ENCODE measurements around the gene NEDD4.
A peak's percentile ranks its signal among the peaks of the same experiment; 100 is the strongest.
"Not testable (repeated sequence)": the region's sequence is repeated elsewhere in the genome, so short reads cannot be mapped to it uniquely, and the experiment has no call there.

NEDD4 gene

DNA sequence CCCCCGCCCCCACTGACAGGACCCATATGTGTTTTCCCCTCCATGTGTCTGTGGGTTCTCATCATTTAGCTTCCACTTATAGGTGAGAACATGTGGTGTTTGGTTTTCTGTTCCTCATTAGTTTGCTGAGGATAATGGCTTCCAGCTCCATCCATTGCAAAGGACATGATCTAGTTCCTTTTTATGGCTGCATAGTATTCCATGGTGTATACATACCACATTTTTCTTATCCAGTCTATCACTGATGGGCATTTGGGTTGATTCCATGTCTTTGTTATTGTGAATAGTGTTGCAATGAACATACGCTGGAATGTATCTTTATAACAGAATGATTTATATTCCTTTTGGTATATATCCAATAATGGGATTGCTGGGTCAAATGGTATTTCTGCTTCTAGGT is 171.7 kb downstream of the NEDD4 start:
- DNase-seq = not testable (repeated sequence)

DNA sequence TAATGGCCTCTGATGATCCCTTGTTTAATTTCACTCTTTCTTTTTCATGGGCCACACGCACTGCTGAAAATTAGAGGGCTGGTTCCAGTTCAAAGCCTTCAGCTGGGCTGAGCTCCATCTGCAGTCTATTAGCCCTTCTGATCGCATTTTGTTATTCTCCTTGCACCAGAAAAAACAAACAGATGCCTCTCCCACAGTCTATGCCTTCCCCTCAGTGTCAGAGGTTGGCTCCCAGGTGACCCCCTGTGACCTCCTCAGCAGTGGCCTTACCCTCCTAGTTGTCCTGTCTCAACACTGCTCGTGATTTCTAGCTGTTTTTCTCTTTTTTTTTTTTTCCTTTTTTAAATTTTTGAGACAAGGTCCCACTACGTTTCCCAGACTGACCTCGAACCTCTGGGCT is 173.4 kb downstream of the NEDD4 start:
- no peak for DNase-seq

DNA sequence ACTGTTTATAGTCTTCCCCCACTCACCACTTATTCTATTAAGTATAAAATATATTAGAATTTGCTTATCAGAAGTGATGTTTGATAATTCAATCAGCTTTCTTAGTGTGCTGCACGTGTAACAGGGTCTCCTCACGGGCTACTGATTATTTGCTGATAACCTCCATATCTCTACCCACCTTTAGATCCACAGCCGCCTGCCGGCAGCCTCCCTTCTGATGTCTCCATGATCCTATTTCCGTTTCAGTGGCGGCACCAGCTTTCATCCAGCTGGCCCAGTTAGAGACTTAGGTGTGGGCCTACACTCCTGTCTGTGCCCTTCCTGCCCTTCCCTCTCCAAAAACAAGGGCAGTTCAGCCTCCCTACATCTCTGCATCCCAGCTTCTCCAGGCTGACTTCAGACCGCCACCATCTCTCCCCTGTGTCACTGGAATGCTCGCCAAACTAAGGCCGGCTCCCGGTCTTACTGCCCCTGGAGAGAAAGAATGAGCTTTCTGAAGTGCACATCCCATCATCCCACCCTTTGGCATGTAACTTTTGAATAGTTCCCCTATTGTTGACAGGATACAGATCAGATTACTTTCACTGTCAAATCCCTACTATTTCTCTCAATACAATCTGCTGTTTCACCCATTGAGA is 173.9 kb downstream of the NEDD4 start:
- no peak for DNase-seq

DNA sequence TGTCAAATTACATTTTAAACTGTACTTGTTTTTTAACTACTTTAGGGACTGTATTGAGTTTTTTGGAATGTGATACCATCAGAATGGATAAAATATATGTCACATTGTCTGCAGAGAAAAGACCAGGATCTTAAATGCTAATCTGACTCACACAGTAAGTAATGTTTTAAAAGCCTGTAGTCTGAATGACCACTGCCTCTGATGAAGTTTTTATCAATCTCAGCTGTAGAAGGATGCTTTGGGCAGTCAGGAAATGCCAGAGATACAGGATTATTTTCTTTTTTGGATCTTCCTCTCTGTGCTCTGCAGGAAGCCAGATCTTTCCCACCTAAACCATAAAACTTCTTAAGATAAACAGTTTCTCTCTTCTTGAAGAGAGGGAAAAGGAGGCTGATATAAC is 177.4 kb downstream of the NEDD4 start:
- DNase-seq = no peak

DNA sequence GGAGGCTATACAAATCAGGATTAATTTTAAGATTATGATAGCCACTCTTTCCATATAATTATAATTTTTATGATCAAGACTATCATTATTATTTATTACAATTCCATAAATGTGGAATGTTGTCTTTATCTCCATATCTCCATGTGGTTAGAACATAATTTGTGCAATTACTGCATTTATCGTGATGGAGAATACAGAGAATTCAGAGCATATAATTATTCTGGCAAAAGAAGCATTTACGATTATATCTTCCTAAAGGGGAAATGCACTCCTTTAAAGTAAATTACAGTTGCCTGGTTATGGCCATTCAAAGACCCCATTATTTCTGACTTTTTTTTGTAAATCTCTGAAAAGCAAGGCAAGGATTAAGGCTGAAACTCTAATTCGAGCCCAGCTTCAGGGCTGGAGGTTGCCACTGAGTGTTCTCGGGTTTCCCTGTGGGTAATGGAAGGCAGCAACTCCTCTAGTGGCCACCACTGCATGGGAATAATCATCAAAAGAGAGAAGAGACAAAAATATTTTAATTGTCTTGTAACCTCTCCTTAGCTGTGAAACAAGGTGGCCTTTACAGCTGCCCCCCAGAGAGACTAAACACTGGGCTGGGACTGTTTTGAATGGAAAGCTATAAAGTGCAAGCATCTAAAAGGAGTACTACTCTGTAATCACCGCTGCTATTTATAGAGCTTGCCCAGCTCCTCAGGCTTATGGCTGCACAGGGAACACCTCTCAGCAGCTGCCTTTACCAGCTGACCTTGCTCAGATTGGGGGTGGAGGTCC is 190.6 kb downstream of the NEDD4 start:
- DNase-seq = no peak

DNA sequence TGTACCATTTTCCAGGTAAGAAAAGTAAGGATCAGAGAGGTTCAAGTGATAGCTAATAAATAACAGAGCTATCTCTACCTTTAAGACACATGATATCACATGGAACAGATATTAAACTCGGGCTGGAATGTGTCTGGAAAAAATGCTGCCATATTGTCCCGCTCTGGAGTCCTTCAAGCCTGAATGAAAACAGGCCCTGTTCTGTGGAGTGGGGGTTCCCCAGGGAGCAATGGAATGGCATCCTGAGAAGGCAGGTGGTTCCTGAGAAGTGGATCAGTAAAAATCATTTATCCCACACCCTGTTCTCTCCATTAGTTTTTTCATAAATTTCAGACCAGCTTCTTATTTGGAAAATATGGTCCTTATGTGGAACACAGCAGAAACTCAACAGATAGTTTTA is 193.2 kb downstream of the NEDD4 start:
- no peak for DNase-seq

DNA sequence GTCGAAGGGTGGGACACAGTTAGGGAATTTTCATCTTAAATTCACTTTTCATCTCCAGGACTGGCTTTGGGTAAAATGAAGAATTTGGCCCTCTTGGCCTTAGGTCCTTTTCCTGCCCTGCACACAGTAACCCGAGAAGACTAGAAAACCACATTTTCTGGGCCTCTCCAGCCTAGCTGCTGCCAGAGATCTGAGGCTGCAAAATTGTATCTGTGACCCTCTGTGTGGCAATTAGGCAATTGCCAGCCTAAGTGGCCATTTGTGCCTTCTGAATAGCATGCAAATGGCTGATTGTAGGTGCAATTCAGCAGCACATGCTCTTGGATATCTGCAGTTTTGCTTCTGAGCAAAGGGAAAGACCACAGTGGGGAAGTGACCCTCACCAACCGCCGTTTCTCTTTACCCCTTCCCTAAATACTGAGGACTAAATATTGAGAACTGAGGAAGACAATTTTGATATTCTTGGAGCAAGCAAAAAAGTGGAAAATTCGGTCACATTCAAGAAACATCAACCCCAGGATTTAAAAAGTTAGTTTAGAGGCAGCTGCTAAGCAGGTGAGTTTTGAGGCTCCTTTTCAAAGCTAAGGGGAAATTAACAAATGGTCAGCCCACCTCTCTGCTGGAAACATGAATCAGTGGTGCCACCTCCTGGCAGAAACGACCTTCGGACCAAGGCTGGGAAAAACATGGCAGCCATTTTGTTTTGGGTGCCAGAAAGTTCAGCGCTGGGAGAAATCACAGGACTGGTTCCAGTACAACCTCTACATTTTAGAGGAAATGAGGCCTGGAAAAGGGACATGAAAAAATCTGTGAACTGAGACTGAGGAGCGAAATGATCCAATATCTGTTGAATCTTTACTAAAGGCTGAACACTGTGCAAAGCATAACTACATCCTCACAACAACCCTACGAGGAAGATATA is 193.9 kb downstream of the NEDD4 start:
- no peak for DNase-seq

DNA sequence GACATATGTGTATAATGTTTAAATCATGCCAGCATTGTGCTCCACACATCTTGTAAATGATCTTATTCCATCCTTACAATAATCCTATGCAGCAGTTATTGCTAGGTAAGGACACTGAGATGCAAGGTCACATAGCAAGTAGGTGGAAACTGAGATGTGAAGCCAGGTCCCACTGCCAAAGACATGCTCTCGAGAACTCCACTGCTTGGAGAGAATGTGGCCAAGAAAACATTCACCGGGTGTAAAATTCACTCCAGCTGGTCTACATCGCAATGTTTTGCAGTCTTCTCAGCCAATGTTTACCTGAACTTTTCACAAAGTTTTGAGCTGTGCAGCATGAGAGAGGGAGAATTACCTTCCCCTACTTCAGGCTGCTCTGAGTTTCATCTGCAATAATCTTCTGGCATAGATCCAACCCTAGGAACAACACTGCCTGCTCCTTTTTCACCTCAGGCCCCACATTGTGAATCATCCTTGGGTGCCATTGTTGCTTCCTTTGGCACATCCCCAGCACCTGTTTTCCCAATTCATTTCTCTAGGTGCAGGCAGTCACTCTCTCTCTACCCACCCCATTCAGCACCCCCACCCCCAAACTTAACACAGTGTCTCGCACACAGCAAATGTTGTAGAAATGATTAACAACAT is 197.0 kb downstream of the NEDD4 start:
- no peak for DNase-seq

DNA sequence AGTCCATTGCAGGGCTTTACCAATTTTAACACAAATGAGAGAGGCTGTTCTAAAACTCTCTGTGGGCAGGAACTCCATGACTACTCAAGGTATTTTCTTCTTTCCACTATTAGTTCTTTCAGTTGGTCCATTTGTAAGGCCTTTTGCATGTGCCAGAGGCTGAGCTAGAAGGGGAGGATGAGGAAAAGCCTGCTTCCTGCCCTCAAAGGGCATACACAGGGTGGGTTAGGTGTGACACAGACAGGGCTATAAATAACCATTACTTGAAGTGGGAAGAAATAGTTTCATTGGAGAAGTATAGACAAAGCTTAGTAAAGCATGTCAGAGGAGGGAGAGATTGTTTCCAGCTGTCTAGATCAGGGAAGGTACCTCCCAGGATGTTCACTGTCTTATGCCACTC is 198.4 kb downstream of the NEDD4 start:
- no peak for DNase-seq

DNA sequence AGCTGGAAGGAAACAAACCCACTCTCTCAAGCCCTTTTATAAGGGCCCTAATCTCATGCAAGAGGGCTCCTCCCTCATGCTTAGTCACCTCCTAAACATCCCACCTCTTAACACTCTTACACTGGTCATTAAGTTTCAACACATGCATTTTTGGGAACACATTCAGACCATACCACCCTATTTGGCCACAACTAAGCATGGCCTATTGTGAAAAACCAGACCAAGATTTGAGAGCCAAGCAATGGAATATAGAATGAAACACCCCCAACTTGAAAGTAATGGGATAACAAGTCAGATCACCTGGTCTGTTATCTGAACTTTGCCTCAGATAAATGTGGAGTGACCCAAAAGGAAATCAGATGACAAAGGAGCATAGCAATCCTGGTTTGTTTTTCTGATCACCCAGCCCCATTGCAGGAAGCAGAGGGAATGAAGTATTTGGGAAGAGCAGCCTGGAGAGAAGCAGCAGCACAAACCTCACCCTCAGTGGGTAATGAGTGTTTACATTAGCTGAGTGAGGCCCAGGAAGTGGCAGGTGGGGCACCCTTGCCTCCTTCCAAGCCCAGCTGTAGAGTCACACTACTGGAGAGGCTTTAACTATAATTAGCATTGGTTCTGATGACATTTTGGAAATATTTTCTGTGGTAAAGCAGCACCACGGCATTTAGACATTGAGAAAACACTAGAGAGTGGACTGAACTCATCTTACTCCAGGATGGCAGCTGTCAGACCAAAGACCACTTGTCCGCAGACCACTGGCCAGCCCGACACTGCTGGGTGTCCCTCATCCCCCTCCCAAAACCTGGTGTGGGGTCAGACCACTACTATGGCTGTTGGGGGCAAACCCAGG is 201.6 kb downstream of the NEDD4 start:
- DNase-seq = no peak

DNA sequence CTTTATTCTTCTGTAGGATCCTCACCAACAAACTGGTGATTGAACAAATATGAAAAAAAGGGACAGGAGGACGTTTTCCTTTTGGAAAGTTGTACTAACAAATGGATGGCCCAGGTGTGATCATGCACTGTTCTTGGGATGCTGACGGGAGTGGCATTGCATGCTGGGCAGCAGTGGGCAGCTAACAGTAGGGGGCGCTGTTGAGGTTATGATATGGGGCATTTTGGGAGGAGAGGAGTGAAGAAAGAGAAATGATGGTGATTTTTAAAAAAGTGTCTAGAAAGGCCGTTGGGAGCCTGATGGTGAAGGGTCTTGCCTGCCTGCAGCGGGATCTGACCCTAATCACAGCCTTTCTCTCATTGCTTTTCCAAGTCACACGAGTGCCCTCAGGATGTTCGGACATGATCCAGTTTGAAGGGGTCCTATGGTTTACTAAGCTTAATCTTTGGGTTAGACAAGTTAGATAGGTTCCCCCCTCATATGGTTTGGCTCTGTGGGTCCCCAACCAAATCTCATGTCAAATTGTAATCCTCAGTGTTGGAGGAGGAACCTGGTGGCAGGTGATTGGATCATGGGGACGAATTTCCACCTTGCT is 204.2 kb downstream of the NEDD4 start:
- peak; percentile 26 to 46 for DNase-seq

DNA sequence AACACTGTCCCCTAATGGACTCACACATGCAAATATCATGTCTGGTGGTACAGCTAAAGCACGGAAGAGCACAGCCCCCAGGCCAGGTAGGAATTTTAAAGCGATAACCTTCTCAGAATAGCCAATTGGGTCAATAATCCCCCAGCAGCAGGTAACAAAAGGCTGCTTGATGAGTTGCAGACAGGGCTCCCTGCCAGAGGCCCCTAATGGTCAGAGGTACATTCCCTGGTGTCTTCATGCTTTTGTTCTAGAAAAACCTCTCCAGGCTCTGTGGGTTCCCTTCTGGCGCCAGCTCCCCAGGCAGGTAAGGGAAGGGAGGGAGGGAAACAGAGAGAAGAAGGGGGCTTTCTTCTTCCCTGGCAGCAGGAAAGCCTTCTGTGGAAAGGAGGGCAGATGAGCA is 207.1 kb downstream of the NEDD4 start:
- no peak for DNase-seq

DNA sequence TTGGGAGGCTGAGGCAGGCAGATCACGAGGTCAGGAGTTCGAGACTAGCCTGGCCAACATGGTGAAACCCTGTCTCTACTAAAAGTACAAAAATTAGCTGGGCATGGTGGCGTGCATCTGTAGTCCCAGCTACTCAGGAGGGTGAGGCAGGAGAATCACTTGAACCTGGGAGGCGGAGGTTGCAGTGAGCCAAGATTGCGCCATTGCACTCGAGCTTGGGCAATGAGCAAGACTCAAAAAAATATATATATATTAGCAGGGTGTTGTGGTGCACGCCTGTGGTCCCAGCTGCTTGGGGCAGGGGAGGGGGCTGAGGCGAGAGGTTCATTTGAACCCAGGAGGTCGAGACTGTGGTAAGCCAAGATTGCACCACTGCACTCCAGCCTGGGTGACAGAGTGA is 207.8 kb downstream of the NEDD4 start:
- DNase-seq = not testable (repeated sequence)

DNA sequence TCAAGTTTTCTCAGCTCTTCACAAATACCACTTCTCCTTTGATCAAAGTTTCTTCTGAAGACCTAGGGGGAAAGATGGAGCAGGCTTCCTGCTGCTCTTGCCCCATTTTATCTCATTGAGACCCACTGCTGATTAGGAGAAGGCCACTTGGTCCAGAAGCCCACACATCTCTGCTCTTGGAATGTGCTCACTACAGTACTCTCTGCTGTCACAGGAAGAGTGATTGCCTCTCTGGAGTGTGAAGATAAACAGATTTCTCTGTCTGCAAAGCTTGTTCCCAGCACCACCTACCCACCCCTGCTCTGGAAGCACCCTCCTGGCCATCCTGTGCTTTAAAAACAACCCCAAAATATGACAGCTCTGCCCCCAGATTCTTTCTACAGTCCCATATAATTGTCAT is 209.1 kb downstream of the NEDD4 start:
- DNase-seq = no peak

DNA sequence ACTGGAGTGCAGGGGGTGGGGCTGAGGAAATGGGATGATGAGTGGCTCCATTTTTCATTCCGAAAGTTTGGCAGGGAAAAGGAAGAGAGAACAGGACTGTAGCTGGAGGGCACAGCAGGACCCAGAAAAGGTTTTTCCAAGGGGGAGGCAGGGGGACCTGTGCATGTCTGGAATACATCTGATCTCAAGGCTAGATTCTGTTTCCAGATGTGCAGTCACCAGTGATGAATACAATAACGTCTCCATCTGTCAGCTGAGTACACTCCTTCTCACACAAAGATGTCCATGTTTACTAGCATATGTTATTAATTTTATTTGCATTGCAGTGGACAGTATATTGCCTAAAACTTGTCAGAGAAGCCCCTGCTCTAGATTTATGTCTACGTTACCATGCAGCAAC is 210.5 kb downstream of the NEDD4 start:
- no peak for DNase-seq

DNA sequence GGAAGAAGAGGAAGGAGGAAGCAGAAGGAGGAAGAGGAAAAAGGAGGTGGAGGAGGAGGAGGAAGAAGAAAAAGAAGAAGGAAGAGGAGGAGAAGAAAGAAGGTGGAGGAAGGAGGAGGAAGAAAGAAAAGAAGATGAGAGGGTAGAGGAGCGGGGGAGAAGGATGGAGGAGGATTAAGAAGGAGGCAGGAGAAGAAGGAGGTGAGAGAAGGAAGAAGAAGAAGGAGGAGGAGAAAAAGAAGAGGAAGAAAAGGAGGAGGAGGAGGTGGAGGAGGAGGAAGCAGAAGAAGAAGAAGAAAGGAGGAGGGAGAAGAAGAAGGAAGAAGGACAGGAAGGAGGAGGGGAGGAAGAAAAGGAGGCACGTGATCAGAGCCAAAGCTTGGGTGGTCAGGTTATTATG is 213.1 kb downstream of the NEDD4 start:
- DNase-seq = no peak

DNA sequence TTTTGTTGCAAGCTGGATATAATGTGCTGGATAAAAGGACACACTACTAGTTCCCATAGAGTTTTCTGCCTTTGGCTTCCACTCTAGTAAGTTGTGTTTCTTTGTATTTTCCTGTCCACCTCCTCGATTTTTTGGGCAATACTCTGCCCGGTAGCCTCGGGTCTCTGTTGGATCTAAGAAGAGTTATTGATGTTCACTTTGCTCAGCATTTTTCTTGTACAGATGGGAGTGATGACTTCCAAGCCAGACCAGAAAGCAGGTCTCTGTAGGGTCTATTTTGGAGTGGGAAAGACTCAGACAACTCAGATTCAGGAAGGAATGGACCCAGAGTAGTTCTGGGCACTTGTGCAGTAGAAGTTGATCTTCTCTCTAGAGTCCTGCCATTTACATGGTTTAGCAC is 214.5 kb downstream of the NEDD4 start:
- no peak for DNase-seq

Data from activated CD4-positive, alpha-beta T cell treated with anti-CD3 and anti-CD28 coated beads for 4 hours (primary cell).